ENCODE data around the gene NAA30.

Gene NAA30

GRCh38 chr14:57391517-57392195 lies 1.3 kb downstream of the NAA30 start:
- peak in 3 of 58 donors; percentile 4 to 19 (median 18) for DNase-seq

DNA sequence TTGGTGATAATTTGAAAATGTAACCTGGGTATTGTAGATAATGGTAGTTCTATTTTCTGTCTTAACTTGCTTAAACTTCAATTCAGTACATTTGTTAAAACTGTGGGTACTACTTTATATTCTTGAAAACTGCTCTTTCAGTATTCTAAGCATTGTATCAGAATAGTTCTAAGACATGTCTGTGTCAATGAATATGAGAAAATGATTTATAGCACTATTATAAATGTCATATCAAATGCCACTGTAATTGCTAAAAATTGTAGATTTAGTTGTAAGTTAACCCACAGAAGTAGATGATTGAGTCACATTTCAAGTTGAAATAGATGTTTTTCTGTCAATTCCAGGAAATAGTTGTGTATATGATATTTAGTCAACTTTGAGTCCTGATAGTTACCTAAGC lies 2.4 kb downstream of the NAA30 start:
- DNase-seq, result no peak

DNA sequence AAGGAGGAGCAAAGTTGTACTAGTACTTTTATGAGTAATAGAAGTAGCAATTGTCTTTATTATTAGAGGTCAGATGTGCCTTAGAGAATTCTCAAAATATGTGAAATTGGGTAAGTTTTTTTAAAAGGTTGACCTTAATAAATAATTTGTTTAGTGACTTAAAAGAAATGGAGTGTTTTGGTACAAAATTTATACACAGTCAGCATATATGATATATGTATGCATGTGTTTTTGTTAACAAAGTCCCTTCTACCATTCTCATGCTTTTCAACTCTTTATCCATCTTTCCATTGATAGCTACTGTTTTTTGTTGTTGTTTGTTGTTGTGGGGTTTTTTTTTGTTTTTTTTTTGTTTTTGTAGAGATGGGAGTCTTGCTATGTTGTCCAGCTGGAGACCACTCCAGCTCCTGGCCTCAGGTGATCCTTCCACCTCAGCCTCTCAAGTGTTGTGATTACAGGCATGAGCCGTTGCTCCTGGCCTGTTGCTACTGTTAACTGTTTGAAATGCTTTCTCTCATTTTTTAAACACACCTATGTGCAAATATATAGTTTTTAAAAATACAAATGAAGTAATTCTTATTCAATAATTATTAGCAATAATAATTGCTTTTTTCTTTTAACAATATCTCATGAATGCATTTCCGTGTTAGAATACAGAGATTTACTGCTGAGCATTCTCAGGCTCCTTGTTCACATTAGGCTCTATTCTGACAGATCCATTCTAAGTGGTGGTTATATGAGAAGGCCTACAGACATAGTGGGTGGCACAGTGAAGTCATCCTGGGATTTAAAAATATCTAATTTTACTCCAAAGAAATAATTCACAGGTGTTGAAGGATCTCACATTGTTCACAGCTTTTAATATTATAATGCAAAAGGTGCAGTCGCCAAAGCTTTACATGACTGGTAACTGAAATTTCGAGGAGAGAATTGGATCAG lies 10.4 kb downstream of the NAA30 start:
- no peak for DNase-seq

GRCh38 chr14:57401501-57401900 lies 11.1 kb downstream of the NAA30 start:
- no peak for DNase-seq

DNA sequence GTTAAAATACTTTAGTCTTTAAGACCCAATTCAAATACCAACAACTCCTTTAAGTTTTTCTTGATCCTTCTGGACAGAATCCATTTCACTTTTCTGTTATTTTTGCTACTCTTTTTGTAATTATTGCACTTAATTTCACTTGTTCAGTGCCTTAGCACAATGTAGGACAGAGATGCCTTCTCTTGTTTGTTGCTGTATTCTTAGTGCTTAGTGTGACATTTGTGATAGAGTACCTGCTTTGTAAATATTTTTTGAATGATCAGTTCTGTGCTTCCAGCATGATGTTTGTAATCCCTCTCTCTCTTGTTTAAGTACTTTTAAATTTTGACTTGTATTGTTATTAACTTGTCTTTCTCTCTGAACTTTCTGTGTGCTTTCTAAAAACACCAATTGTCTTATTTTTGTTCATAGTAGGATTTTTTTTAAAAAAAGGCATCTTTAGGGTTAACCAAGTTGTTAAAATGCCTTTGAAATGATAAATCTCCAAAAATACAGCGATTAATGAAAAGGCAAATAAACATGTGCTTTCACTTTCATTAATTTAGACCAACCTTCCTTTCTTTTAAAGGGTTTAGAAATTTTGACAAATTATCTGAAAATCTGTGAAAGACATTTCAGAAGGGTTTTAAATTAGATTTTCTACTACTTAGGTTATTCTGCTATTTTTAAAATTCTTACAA lies 11.9 kb downstream of the NAA30 start:
- no peak for DNase-seq

- DNase-seq, result no peak
Observed at GRCh38 chr14:57403521-57403864, 13.1 kb downstream of the NAA30 start.

DNA sequence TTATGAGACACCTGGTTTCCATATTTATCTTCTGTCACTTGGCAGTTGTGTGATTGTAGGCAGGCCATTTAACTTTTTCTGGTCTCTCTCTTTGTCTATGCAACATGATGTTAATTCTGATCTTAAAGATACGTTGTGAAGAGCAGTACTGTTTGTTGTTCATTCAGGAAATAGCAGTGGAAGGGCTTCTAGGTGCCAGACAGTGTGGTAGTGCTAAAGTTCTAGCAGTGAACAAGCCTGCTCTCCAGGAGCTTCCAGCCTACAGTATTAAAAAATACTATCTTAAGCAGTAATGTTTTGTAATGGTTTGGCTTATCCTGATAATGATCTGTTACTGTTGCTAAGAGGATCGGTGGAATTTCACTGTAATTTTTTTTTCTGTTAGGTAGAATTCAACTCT lies 15.2 kb downstream of the NAA30 start:
- DNase-seq, result no peak

DNA sequence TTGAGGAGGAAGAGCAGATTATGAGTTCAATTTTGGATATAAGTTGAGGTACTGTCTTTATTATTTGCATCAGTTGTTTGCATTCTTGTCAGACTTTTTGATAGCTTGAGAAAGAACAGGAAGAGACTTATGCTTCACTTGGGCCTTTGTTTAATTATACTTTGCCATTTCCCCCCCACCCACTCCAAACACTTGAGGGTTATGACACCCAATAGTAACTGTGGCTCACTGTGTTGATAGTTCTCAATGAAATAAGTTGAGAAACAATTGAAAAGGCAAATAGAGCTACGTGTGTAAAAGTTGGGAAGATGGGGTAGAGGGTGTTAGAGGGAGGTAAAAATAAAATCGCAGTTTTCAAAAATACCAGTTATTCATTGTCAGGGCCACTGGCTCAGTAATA lies 17.7 kb downstream of the NAA30 start:
- no peak for DNase-seq

GRCh38 chr14:57408634-57409033 lies 18.2 kb downstream of the NAA30 start:
- no peak for DNase-seq

GRCh38 chr14:57412341-57412740 lies 22.0 kb downstream of the NAA30 start:
- DNase-seq, result no peak

- no peak for DNase-seq
Observed at GRCh38 chr14:57413849-57414248, 23.5 kb downstream of the NAA30 start.

GRCh38 chr14:57417228-57417627 lies 26.8 kb downstream of the NAA30 start:
- DNase-seq, result no peak

GRCh38 chr14:57418999-57419398 lies 28.6 kb downstream of the NAA30 start:
- no peak for DNase-seq

GRCh38 chr14:57420033-57420432 lies 29.6 kb downstream of the NAA30 start:
- no peak for DNase-seq

DNA sequence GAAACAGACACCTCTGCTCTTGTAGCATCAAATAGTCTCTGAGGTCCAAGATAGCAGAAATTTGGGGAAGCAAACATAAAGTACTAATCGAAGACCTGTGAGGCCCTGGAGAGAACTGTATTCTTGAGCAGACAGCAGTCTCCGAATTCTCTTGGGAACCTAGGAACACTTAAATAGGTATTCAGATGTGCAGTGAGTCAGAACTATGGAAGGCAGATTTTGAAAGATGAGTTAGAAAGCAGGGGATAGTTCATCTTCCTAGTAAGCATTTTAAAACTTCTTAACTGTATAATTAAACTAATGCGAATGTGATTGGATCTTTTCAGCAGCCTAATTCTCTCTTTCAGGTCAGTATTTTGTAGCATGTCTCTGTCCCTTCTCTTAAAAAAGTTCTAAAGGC lies 30.6 kb downstream of the NAA30 start:
- no peak for DNase-seq

DNA sequence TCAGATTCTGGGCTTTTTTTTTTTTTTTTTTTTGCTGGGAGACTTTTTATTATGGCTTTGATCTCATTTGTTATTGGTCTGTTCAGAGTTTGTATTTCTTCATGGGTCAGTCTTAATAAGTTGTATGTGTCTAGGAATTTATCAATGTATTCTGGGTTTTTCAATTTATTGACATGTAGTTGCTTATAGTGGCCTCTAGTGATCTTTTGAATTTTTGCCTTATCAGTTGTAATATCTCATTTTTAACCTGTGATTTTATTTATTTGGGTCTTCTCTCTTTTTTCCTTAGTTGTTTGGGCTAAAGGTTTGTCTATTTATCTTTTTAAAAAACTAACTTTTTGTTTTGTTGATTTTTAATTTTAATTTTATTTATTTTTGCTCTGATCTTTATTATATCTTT lies 45.5 kb downstream of the NAA30 start:
- no peak for DNase-seq

DNA sequence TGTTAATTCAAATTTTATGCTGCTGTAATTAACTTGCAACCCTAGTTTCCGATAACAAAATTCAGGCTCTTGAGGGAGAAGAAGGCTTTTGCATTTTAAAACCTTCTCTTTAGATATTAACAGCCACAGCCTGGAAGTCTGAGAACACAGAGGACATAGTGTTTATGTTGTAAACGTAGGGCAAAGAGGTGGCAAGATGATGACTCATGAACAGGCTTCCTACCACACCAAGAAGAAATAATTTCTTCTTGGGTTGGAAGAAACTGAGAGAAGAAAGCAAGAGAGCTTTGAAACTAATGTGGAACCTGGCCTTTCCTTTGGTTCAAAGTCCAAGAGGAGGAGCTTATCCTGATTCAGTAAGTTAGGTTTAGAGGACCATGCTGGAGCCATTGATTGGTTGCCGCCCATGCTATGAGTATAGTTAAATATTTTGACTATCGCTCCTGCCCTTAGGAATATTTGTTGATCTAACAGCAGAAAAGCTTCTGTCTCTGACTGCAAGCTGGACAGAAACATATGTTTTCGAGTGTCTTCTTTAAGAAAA lies 71.5 kb downstream of the NAA30 start:
- DNase-seq, result no peak

- DNase-seq, result no peak
Observed at GRCh38 chr14:57462551-57462950, 72.2 kb downstream of the NAA30 start.

- DNase-seq, result no peak
Observed at GRCh38 chr14:57464008-57464730, 73.8 kb downstream of the NAA30 start.
